Left lung (tissue), 10 donors: ENCODE data around the gene DOCK11. TPM values are rescaled to one million over a fixed set of nuclear protein-coding genes. Genes with fewer than 3 reads are reported as not detected.

Experiments
- ATAC-seq: fragments of 200-7000 bp; cut with Tn5 transposase; one replicate; pipeline ENCODE4 v1.9.1; 2020; ENCODE audit warnings: moderate library complexity
- DNase-seq, 4 donors: peaks; one replicate each; pipeline ENCODE4 v3.0.0-alpha.2; 2013 to 2020
- H3K27ac ChIP-seq, 2 donors: fragments of 200-600 bp; sonication (generic) in 1 of 2; one replicate each; pipeline versions ENCODE4 v1.5.0 to v1.8.0; 2020 to 2021
- H3K27me3 ChIP-seq, 2 donors: fragments of 200-600 bp; sonication (generic) in 1 of 2; one replicate each; pipeline versions ENCODE4 v1.5.0 to v1.8.0; 2020 to 2021
- H3K36me3 ChIP-seq, 2 donors: fragments of 200-600 bp; sonication (generic) in 1 of 2; one replicate each; pipeline versions ENCODE4 v1.5.0 to v1.8.0; 2020 to 2021
- H3K4me1 ChIP-seq, 2 donors: fragments of 200-600 bp; one replicate each; pipeline ENCODE4 v1.8.0; 2021
- H3K4me3 ChIP-seq, 2 donors: fragments of 200-600 bp; sonication (generic) in 1 of 2; one replicate each; pipeline versions ENCODE4 v1.5.0 to v1.8.0; 2020 to 2021; ENCODE audit warnings: mild to moderate bottlenecking in 1 of 2
- H3K9me3 ChIP-seq, 2 donors: fragments of 200-600 bp; sonication (generic) in 1 of 2; one replicate each; pipeline versions ENCODE4 v1.5.0 to v1.8.0; 2020 to 2021
- intact Hi-C, 2 donors: fragments of 100-400 bp; cut with DNase I; formaldehyde crosslinking; loops; one replicate each; pipeline versions ENCODE4 v1.11.2 to v1.14.2; 2022
- polyA plus RNA-seq, 6 donors: library from polyadenylated mRNA; unstranded; fragments of 120-200 nt; gene quantifications; one replicate each; pipeline ENCODE4 v1.2.1, GENCODE V29; 2013; ENCODE audit not compliant: insufficient read length in 6 of 6
- total RNA-seq, 2 donors: library from RNA; stranded (reverse); fragmentation: NEBNext Ultra II Directional; extraction: Animal tissue kit (Norgen Biotek cat#: 25700); gene quantifications; one replicate each; pipeline ENCODE4 v1.2.1, GENCODE V29; 2021
- TF ChIP-seq, protein P1 (sequence below), 2 donors: fragments of 200-600 bp; sonication (generic) in 1 of 2; IDR thresholded peaks; one replicate each; pipeline versions ENCODE4 v1.5.0 to v1.8.0; 2021; ENCODE audit warnings: antibody characterized with exemption in 2 of 2
- donor health status: DM: no; HTN: yes; CAD: no.
- donor health status: DM: no; HTN: no; CAD: no.

The DOCK11 gene
- total and polyA plus RNA-seq, 8 donors, result 13.4 to 36.8 (median 16.9) TPM

DNA sequence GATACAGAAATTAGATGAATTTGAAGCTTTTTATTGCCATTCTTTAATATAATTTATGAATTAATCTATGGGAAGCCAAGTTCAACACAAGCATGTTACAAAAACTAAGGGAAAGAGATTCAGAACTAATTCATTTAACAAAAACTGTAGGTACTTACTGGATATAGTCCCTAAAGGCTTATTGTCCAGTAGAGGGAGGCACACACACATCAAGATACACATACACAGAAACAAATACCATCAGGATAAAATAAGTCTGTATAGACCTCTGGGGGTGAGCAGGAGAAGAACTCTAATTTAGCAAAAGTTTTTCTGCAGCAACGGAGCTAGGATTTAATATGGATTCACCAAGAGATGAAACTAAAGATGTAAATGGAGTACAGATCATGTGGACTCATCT is 148.8 kb downstream of the DOCK11 start:
- no peaks in the 10 kb centered on the region for H3K4me1 ChIP-seq
- TF ChIP-seq, protein P1, sequence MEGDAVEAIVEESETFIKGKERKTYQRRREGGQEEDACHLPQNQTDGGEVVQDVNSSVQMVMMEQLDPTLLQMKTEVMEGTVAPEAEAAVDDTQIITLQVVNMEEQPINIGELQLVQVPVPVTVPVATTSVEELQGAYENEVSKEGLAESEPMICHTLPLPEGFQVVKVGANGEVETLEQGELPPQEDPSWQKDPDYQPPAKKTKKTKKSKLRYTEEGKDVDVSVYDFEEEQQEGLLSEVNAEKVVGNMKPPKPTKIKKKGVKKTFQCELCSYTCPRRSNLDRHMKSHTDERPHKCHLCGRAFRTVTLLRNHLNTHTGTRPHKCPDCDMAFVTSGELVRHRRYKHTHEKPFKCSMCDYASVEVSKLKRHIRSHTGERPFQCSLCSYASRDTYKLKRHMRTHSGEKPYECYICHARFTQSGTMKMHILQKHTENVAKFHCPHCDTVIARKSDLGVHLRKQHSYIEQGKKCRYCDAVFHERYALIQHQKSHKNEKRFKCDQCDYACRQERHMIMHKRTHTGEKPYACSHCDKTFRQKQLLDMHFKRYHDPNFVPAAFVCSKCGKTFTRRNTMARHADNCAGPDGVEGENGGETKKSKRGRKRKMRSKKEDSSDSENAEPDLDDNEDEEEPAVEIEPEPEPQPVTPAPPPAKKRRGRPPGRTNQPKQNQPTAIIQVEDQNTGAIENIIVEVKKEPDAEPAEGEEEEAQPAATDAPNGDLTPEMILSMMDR (IDR thresholded peaks at IDR 0.05), result peak in 1 of 2 donors; percentile 21
- no peak overlapping the region for H3K27ac ChIP-seq
- DNase-seq (peak in 2 of 4 donors; percentile 6 to 43), ATAC-seq (peak; percentile 74)
- H3K36me3 ChIP-seq, result peaks cover 0 to 20% of the 10 kb centered on the region in 2 donors
- no peaks in the 10 kb centered on the region for H3K9me3 ChIP-seq
- intact Hi-C loops, result no loop called here
- H3K4me3 ChIP-seq, result no peak overlapping the region
- H3K27me3 ChIP-seq, result no peaks in the 10 kb centered on the region

GRCh38 chrX:118652717-118653116 is 157.1 kb downstream of the DOCK11 start:
- peaks cover 0 to 12% of the 10 kb centered on the region in 2 donors for H3K36me3 ChIP-seq
- peak; percentile 73 for ATAC-seq
- H3K9me3 ChIP-seq, result no peaks in the 10 kb centered on the region
- no peak overlapping the region for H3K4me3 ChIP-seq
- DNase-seq, result peak in 1 of 4 donors; percentile 33
- peaks cover 0 to 4% of the 10 kb centered on the region in 2 donors for H3K27me3 ChIP-seq
- no peaks in the 10 kb centered on the region for H3K4me1 ChIP-seq
- no peak overlapping the region for H3K27ac ChIP-seq
- intact Hi-C loops, result no loop called here
- TF ChIP-seq, protein P1 (IDR thresholded peaks at IDR 0.05), result no peak

- ATAC-seq, result no peak
- DNase-seq, result no peak
- Histone ChIP-seq H3K9me3 (no peaks in the 10 kb centered on the region), H3K4me1 (no peaks in the 10 kb centered on the region), H3K27ac (no peak overlapping the region), H3K36me3 (peaks cover 0 to 9% of the 10 kb centered on the region in 2 donors), H3K27me3 (peaks cover 0 to 4% of the 10 kb centered on the region in 2 donors), H3K4me3 (no peak overlapping the region)
- TF ChIP-seq, protein P1 (IDR thresholded peaks at IDR 0.05), result no peak
- intact Hi-C loops, result no loop called here
Measured at GRCh38 chrX:118654331-118654730, 158.7 kb downstream of the DOCK11 start.

- intact Hi-C loops, result no loop called here
- H3K4me1 ChIP-seq, result no peaks in the 10 kb centered on the region
- H3K36me3 ChIP-seq, result peaks cover 0 to 4% of the 10 kb centered on the region in 2 donors
- no peak overlapping the region for H3K4me3 ChIP-seq
- DNase-seq (no peak), ATAC-seq (peak; percentile 58)
- H3K27ac ChIP-seq, result no peak overlapping the region
- peaks cover 0 to 4% of the 10 kb centered on the region in 2 donors for H3K27me3 ChIP-seq
- no peaks in the 10 kb centered on the region for H3K9me3 ChIP-seq
- TF ChIP-seq, protein P1 (IDR thresholded peaks at IDR 0.05), result no peak
Measured at GRCh38 chrX:118655561-118656246, 160.1 kb downstream of the DOCK11 start.

DNA sequence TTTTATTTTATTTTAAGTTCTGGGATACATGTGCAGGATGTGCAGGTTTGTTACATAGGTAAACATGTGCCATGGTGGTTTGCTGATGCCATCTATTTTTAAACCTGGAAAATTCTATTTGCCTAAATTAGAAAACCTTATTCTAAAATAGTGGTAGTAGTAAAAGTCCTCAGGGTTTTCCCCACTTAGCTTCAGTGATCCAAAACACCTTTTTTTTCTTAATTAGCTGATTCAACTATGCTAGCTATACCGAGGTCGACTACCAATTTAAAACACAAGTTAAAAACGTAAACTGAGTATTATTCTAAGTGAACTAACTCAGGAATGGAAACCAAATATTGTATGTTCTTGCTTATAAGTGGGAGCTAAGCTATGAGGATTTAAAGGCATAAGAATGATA is 161.8 kb downstream of the DOCK11 start:
- Histone ChIP-seq H3K27me3 (peaks cover 0 to 4% of the 10 kb centered on the region in 2 donors), H3K36me3 (peaks cover 0 to 4% of the 10 kb centered on the region in 2 donors), H3K4me3 (no peak overlapping the region), H3K9me3 (no peaks in the 10 kb centered on the region), H3K4me1 (no peaks in the 10 kb centered on the region), H3K27ac (no peak overlapping the region)
- ATAC-seq (no peak), DNase-seq (no peak)
- intact Hi-C loops, result no loop called here
- TF ChIP-seq, protein P1 (IDR thresholded peaks at IDR 0.05), result no peak
